GM12878 (cell line): ENCODE measurements around the gene SEC24C. TPM values are rescaled to one million over a fixed set of nuclear protein-coding genes. Genes with fewer than 3 reads are reported as not detected.

Experiments
- ATAC-seq: fragments of 200-7000 bp; cut with Tn5 transposase; 3 replicates; pipeline ENCODE4 v1.9.1; 2020; ENCODE audit warnings: mild to moderate bottlenecking, moderate library complexity
- BruUV-seq: library from RNA; stranded (reverse); fragments of 400-500 nt; replicated peaks from 2 replicates; lab custom pipeline; 2021; lab: Mats Ljungman, UMichigan
- CTCF ChIA-PET: fragments of 300-600 bp; sonication (Branson Sonifier 250); formaldehyde crosslinking; extraction: SDS; loops from one replicate; lab custom pipeline; 2021; ENCODE audit warnings: inconsistent platforms; lab: Yijun Ruan, JAX
- POLR2A ChIA-PET: fragments of 350-600 bp; formaldehyde crosslinking; extraction: SDS; loops from one replicate; lab custom pipeline; 2021; ENCODE audit warnings: inconsistent platforms; lab: Charles Lee
- RAD21 ChIA-PET: fragments of 300-600 bp; sonication (Branson Sonifier 250); formaldehyde crosslinking; loops from one replicate; lab custom pipeline; 2023; ENCODE audit warnings: antibody characterized with exemption; ENCODE audit not compliant: unreplicated experiment; lab: Charles Lee
- SMC1A ChIA-PET: fragments of 300-600 bp; sonication (Branson Sonifier 250); formaldehyde crosslinking; loops from one replicate; lab custom pipeline; 2023; ENCODE audit not compliant: unreplicated experiment, uncharacterized antibody; lab: Charles Lee
- DNase-seq: peaks from one replicate; pipeline ENCODE4 v3.0.0-alpha.2; 2011; ENCODE audit warnings: low read depth, low spot score
- FAIRE-seq: peaks from 3 replicates; lab custom pipeline; 2011; peaks lifted over from hg19 to GRCh38; lab: Jason Lieb, UNC
- H2AFZ ChIP-seq: 2 replicates; pipeline ENCODE4 v1.6.0; 2011; ENCODE audit warnings: low read depth, low read length, control low read depth; ENCODE audit not compliant: control insufficient read depth
- H3K27ac ChIP-seq: 2 replicates; pipeline ENCODE4 v1.5.1; 2011; ENCODE audit warnings: control low read depth; ENCODE audit not compliant: control insufficient read depth, insufficient read depth
- H3K27me3 ChIP-seq, 2 experiments: replicated peaks in 1 of 2; 2 replicates each; pipeline versions ENCODE4 v1.6.0 to v1.6.1; 2011; ENCODE audit warnings: low read length in 1 of 2; ENCODE audit not compliant: control insufficient read depth in 2 of 2, insufficient read depth in 2 of 2
- H3K36me3 ChIP-seq, 2 experiments: 2 replicates each; pipeline ENCODE4 v1.5.1; 2011; ENCODE audit warnings: low read length in 1 of 2; ENCODE audit not compliant: control insufficient read depth in 2 of 2, insufficient read depth in 2 of 2
- H3K4me1 ChIP-seq: 2 replicates; pipeline ENCODE4 v1.6.1; 2011; ENCODE audit warnings: mild to moderate bottlenecking, low read length, moderate library complexity, mixed read lengths; ENCODE audit not compliant: control insufficient read depth, insufficient read depth
- H3K4me2 ChIP-seq: 2 replicates; pipeline ENCODE4 v1.6.0; 2011; ENCODE audit warnings: control low read depth; ENCODE audit not compliant: control insufficient read depth, insufficient read depth
- H3K4me3 ChIP-seq: fragments of 200-600 bp; sonication (generic); 2 replicates; pipeline ENCODE4 v1.5.1; 2016
- H3K79me2 ChIP-seq: 2 replicates; pipeline ENCODE4 v1.6.0; 2011; ENCODE audit warnings: low read length; ENCODE audit not compliant: control insufficient read depth, insufficient read depth
- H3K9ac ChIP-seq: 2 replicates; pipeline ENCODE4 v1.8.0; 2011; ENCODE audit warnings: low read length, control low read depth, mixed read lengths; ENCODE audit not compliant: control insufficient read depth, insufficient read depth
- H3K9me3 ChIP-seq: replicated peaks from 3 replicates; pipeline ENCODE4 v1.5.1; 2011; ENCODE audit warnings: mild to moderate bottlenecking, low read length; ENCODE audit not compliant: control insufficient read depth, insufficient read depth
- H4K20me1 ChIP-seq: 2 replicates; pipeline ENCODE4 v1.6.0; 2011; ENCODE audit not compliant: control insufficient read depth, insufficient read depth
- CBFB ChIP-seq: IDR thresholded peaks from 2 replicates; pipeline ENCODE4 v1.6.1; 2016; ENCODE audit warnings: antibody characterized with exemption, low read depth
- CBX5 ChIP-seq: sonication (generic); IDR thresholded peaks from 2 replicates; pipeline ENCODE4 v1.6.1; 2016; ENCODE audit warnings: low read depth, moderate library complexity, mild to moderate bottlenecking, inconsistent platforms
- ETV6 ChIP-seq, 2 experiments: fragments of 450-650 bp in 1 of 2; IDR thresholded peaks in 1 of 2; conservative IDR thresholded peaks in 1 of 2; 2 replicates each; pipeline ENCODE4 v1.6.1; 2014; ENCODE audit warnings: antibody characterized with exemption in 1 of 2, borderline replicate concordance in 1 of 2, low read depth in 1 of 2, mild to moderate bottlenecking in 1 of 2, moderate library complexity in 1 of 2
- EZH2 ChIP-seq: IDR thresholded peaks from 2 replicates; pipeline ENCODE4 v1.6.1; 2012; ENCODE audit warnings: low read depth, mild to moderate bottlenecking, control low read depth, inconsistent platforms, low read length, borderline replicate concordance; ENCODE audit not compliant: control insufficient read depth
- GATAD2B ChIP-seq: fragments of 450-650 bp; conservative IDR thresholded peaks from 2 replicates; pipeline ENCODE4 v1.6.1; 2017; ENCODE audit warnings: low read depth, mild to moderate bottlenecking, moderate library complexity
- IRF5 ChIP-seq: fragments of 450-650 bp; IDR thresholded peaks from 2 replicates; pipeline ENCODE4 v1.6.1; 2017; ENCODE audit warnings: borderline replicate concordance
- KDM1A ChIP-seq: fragments of 200-600 bp; sonication (generic); IDR thresholded peaks from 2 replicates; pipeline ENCODE4 v1.6.1; 2016; ENCODE audit warnings: borderline replicate concordance
- MYB ChIP-seq: fragments of 150-350 bp; IDR thresholded peaks from 2 replicates; pipeline ENCODE4 v1.6.1; 2014; ENCODE audit warnings: mild to moderate bottlenecking, low read depth, low read length, borderline replicate concordance
- NFYA ChIP-seq: IDR thresholded peaks from 2 replicates; pipeline ENCODE4 v1.6.1; 2011; ENCODE audit warnings: low read depth, mild to moderate bottlenecking, low read length, improper control_type of control experiment, borderline replicate concordance
- PAX5 ChIP-seq: IDR thresholded peaks from 2 replicates; pipeline ENCODE4 v1.6.1; 2011; ENCODE audit warnings: low read depth, low read length, borderline replicate concordance
- PBX3 ChIP-seq: IDR thresholded peaks from 2 replicates; pipeline ENCODE4 v1.6.1; 2011; ENCODE audit warnings: mild to moderate bottlenecking, low read depth, low read length, moderate library complexity; ENCODE audit not compliant: insufficient replicate concordance
- RAD21 ChIP-seq: IDR thresholded peaks from 2 replicates; pipeline ENCODE4 v1.6.1; 2011; ENCODE audit warnings: mild to moderate bottlenecking, low read depth, low read length, moderate library complexity; ENCODE audit not compliant: insufficient read depth
- TBL1XR1 ChIP-seq: IDR thresholded peaks from 2 replicates; pipeline ENCODE4 v1.6.1; 2012; ENCODE audit warnings: low read depth, low read length, improper control_type of control experiment
- TCF7 ChIP-seq: IDR thresholded peaks from 2 replicates; pipeline ENCODE4 v1.6.1; 2014; ENCODE audit warnings: antibody characterized with exemption, borderline replicate concordance
- ZBTB11 ChIP-seq: fragments of 450-650 bp; formaldehyde crosslinking; IDR thresholded peaks from 2 replicates; pipeline ENCODE4 v1.5.0; 2022; ENCODE audit warnings: mild to moderate bottlenecking, missing genetic modification characterization
- WGBS: methylation state at CpG from one replicate; pipeline ENCODE4 v1.1.6; 2016; ENCODE audit warnings: low lambda C conversion rate; ENCODE audit not compliant: insufficient replicate concordance, insufficient coverage; ENCODE audit errors: missing lambda C conversion rate; 5-methylcytosine and 5-hydroxymethylcytosine counted together
- in situ Hi-C: fragments of 300-500 bp; cut with MboI; formaldehyde crosslinking; loops from 9 replicates; pipeline ENCODE4 v1.14.3; 2018; ENCODE audit warnings: mixed read lengths
- intact Hi-C: fragments of 100-400 bp; cut with micrococcal nuclease; formaldehyde crosslinking; loops from one replicate; pipeline ENCODE4 v1.14.2; 2022; ENCODE audit not compliant: unreplicated experiment
- polyA plus RNA-seq, 11 experiments: library from polyadenylated mRNA; depleted of rRNA in 4 of 11; unstranded in 6 of 11; stranded (reverse) in 5 of 11; fragments of >200 nt; fragmentation: Nextera tagmentation in 4 of 11; fragmentation: Illumina TruSeq in 1 of 11; extraction: Ambion mirVana in 4 of 11; extraction: Trizol in 1 of 11; gene quantifications; 1 replicate in 1 of 11; 2 replicates in 10 of 11; pipeline versions ENCODE4 v1.2.1 to v1.2.3, GENCODE V29; 2011 to 2016; ENCODE audit warnings: inconsistent platforms in 2 of 11, missing spikeins in 2 of 11, low read depth in 1 of 11
- total RNA-seq, 4 experiments: library from RNA; depleted of rRNA in 3 of 4; stranded (reverse); fragments of >200 nt in 3 of 4; fragmentation: Illumina TruSeq in 1 of 4; extraction: Trizol in 1 of 4; gene quantifications; 2 replicates each; pipeline versions ENCODE4 v1.2.1 to v1.2.3, GENCODE V29; 2013 to 2021
- TF ChIP-seq, protein P1 (sequence below): IDR thresholded peaks from 2 replicates; pipeline ENCODE4 v1.6.1; 2011; ENCODE audit warnings: borderline replicate concordance, low read depth, mild to moderate bottlenecking, moderate library complexity, mixed read lengths, low read length; ENCODE audit not compliant: insufficient read depth; ENCODE audit errors: extremely low read length

Gene SEC24C
- total and polyA plus RNA-seq, 10 of the 15 experiments (the other 5 are each of a cell fraction or from before 2014, with no cell fraction given), result 12.7 to 117 (median 73.8) TPM

- TF ChIP-seq PAX5 (no peak), ZBTB11 (CRISPR knock-in tag) (no peak), KDM1A (no peak), GATAD2B (no peak), CBFB (no peak), PBX3 (no peak), CBX5 (no peak), EZH2 (no peak), ETV6 (conservative IDR thresholded peaks at IDR 0.05 in 1 of 2, IDR thresholded peaks at IDR 0.05 in 1 of 2; ENCODE audit: borderline replicate concordance in 1 of 2, low read depth in 1 of 2) (no peak), TCF7 (no peak), MYB (no peak), RAD21 (no peak), NFYA (no peak), IRF5 (no peak), TBL1XR1 (no peak)
- TF ChIP-seq, protein P1, sequence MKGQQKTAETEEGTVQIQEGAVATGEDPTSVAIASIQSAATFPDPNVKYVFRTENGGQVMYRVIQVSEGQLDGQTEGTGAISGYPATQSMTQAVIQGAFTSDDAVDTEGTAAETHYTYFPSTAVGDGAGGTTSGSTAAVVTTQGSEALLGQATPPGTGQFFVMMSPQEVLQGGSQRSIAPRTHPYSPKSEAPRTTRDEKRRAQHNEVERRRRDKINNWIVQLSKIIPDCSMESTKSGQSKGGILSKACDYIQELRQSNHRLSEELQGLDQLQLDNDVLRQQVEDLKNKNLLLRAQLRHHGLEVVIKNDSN, result no peak
- H4K20me1 ChIP-seq, result no peaks in the 10 kb centered on the region
- ChIA-PET SMC1A (interaction anchor here (0.6 to 3.5 kb wide), 9 partner anchors 10 to 159 kb away, joined by 3 to 31 read pairs (median 4); partner anchors contain the start of genes CHCHD1 and ZSWIM8), CTCF (interaction anchor here (0.7 to 2.5 kb wide), 6 partner anchors 24 to 76 kb away, joined by 3 to 17 read pairs (median 3); no protein-coding TSS in a partner anchor), RAD21 (interaction anchor here (0.7 to 2.7 kb wide), 8 partner anchors 24 to 160 kb away, joined by 3 to 16 read pairs (median 6); partner anchors contain the start of gene CHCHD1), POLR2A (interaction anchor here (0.5 to 2.8 kb wide), 15 partner anchors 10 to 558 kb away, joined by 3 to 25 read pairs (median 4); partner anchors contain the start of gene CHCHD1)
- no peaks in the 10 kb centered on the region for H3K9me3 ChIP-seq
- peak overlapping the region; percentile 80 for H3K27ac ChIP-seq
- H3K9ac ChIP-seq, result peak overlapping the region; percentile 82
- H3K4me1 ChIP-seq, result peaks cover 6% of the 10 kb centered on the region
- 35% methylated on average over 7 of the region's 7 CpGs for WGBS
- peaks cover 16 to 23% of the 10 kb centered on the region in 2 experiments; a peak in 3 of 4 replicates for H3K36me3 ChIP-seq
- H3K79me2 ChIP-seq, result peaks cover 33% of the 10 kb centered on the region
- no peaks in the 10 kb centered on the region for H3K27me3 ChIP-seq
- ATAC-seq, result no peak
- 0 out of 2 replicates have a peak overlapping the region, but pooled peaks have one; percentile 4 for H2AFZ ChIP-seq
- intact Hi-C loops (loop anchor here (2.0 to 5.0 kb wide), 2 partner anchors 26 to 38 kb away; partner anchors contain the start of gene ZSWIM8), in situ Hi-C loops (no loop called here)
- no TSS peak for BruUV-seq
- peak overlapping the region; percentile 87 for H3K4me2 ChIP-seq
- no peak for DNase-seq
- H3K4me3 ChIP-seq, result peak overlapping the region; percentile 81
- FAIRE-seq, result peak; percentile 38
Measured at GRCh38 chr10:73810358-73810734, 66.2 kb downstream of the SEC24C start.
